A549 (cell line): ENCODE data around the gene LRRC4B.

Experiments
- CTCF ChIP-seq: fragments of >200 bp; sonication (Bioruptor Twin); formaldehyde crosslinking; IDR thresholded peaks from 3 replicates; pipeline ENCODE4 v1.5.1; 2016
- E2F6 ChIP-seq: IDR thresholded peaks from 2 replicates; pipeline ENCODE4 v1.6.1; 2012; ENCODE audit warnings: low read depth, borderline replicate concordance
- EHMT2 ChIP-seq: fragments of 200-600 bp; sonication (generic); IDR thresholded peaks from 2 replicates; pipeline ENCODE4 v1.6.1; 2016; ENCODE audit warnings: antibody characterized with exemption, low read depth, mild to moderate bottlenecking, moderate library complexity
- EP300 ChIP-seq, 2 experiments: fragments of >200 bp; sonication (Bioruptor Twin); formaldehyde crosslinking; IDR thresholded peaks; 2 replicates in 1 of 2; 3 replicates in 1 of 2; pipeline ENCODE4 v1.6.1; 2016 to 2017
- HMGXB4 ChIP-seq: fragments of 250-450 bp; sonication (Bioruptor Pico); IDR thresholded peaks from 2 replicates; pipeline ENCODE4 v1.5.0; 2021; ENCODE audit warnings: mild to moderate bottlenecking, moderate library complexity, borderline replicate concordance
- JUNB ChIP-seq: fragments of >200 bp; sonication (Bioruptor Twin); formaldehyde crosslinking; IDR thresholded peaks from 2 replicates; pipeline ENCODE4 v1.6.1; 2016
- KDM1A ChIP-seq: fragments of 200-600 bp; sonication (generic); IDR thresholded peaks from 2 replicates; pipeline ENCODE4 v1.6.1; 2016; ENCODE audit warnings: low read depth, mild to moderate bottlenecking
- MAFK ChIP-seq: fragments of 450-650 bp; IDR thresholded peaks from 2 replicates; pipeline ENCODE4 v1.6.1; 2014; ENCODE audit not compliant: partially characterized antibody
- MAZ ChIP-seq: fragments of 150-350 bp; IDR thresholded peaks from 2 replicates; pipeline ENCODE4 v1.6.1; 2014; ENCODE audit warnings: antibody characterized with exemption, low read depth, low read length, borderline replicate concordance
- NFE2L2 ChIP-seq: fragments of 150-350 bp; conservative IDR thresholded peaks from 2 replicates; pipeline ENCODE4 v1.6.1; 2014; ENCODE audit warnings: low read length
- NR3C1 ChIP-seq: fragments of >200 bp; sonication (Bioruptor Twin); formaldehyde crosslinking; IDR thresholded peaks from 3 replicates; pipeline ENCODE4 v1.6.1; 2017
- POLR2A ChIP-seq: IDR thresholded peaks from 2 replicates; pipeline ENCODE4 v1.6.1; 2012; ENCODE audit warnings: mild to moderate bottlenecking, low read length
- RCOR1 ChIP-seq: fragments of 150-350 bp; IDR thresholded peaks from 2 replicates; pipeline ENCODE4 v1.6.1; 2014; ENCODE audit warnings: antibody characterized with exemption, low read length, low read depth
- REST ChIP-seq: fragments of 200-600 bp; sonication (generic); IDR thresholded peaks from 2 replicates; pipeline ENCODE4 v1.6.1; 2016; ENCODE audit warnings: antibody characterized with exemption, mild to moderate bottlenecking, moderate library complexity

- TF ChIP-seq E2F6 (no peak), CTCF (no peak), HMGXB4 (CRISPR knock-in tag) (no peak), NFE2L2 (no peak), REST (no peak), JUNB (no peak), MAFK (no peak), MAZ (no peak), RCOR1 (no peak), NR3C1 (no peak), POLR2A (no peak), EP300 (IDR thresholded peaks at IDR 0.05) (no peak), EHMT2 (no peak), KDM1A (no peak)
These were observed 73.8 kb downstream of the LRRC4B start for GRCh38 chr19:50494186-50495019.
